Measurements from ENCODE around the gene SLC49A4. TPM values are rescaled to one million over a fixed set of nuclear protein-coding genes. Genes with fewer than 3 reads are reported as not detected.
A peak's percentile ranks its signal among the peaks of the same experiment; 100 is the strongest.

SLC49A4 gene
- total and polyA plus RNA-seq, 4 experiments from 2014 or later: 1.9 to 7.6 (median 4.7) TPM

GRCh38 chr3:122786066-122786465 lies 8.8 kb upstream of the SLC49A4 start:
- H3K27ac ChIP-seq (ENCODE audit: low read depth, low read length): no peak overlapping the region
- no peaks in the 10 kb centered on the region for H3K36me3 ChIP-seq (ENCODE audit: insufficient read depth, low read length)
- peaks cover 32% of the 10 kb centered on the region for H3K4me1 ChIP-seq (ENCODE audit: insufficient read depth, low read length)
- Mint-ChIP-seq H3K4me3 (no peak overlapping the region), H3K36me3 (peaks cover 6 to 14% of the 10 kb centered on the region in 2 donors), H3K27me3 (no peaks in the 10 kb centered on the region), H3K4me1 (peaks cover 19 to 29% (median 25%) of the 10 kb centered on the region in 4 donors), H3K9me3 (no peaks in the 10 kb centered on the region), H3K27ac (no peak overlapping the region)
- no peaks in the 10 kb centered on the region for H3K9me3 ChIP-seq (ENCODE audit: control insufficient read depth in 1 of 2, low read length in 2 of 2)
- POLR2A ChIA-PET (ENCODE audit: partially characterized antibody): no interaction called here
- no peak for DNase-seq
- CTCF ChIA-PET (ENCODE audit: partially characterized antibody): interaction anchor here (1.0 kb wide), 1 partner anchor 12 kb away, joined by 4 read pairs; no protein-coding TSS in a partner anchor
- no peak overlapping the region for H3K4me3 ChIP-seq (ENCODE audit: low read length in 2 of 2)
- intact Hi-C loops (cut with micrococcal nuclease): no loop called here
- H3K27me3 ChIP-seq (ENCODE audit: insufficient read depth, low read length): no peaks in the 10 kb centered on the region

DNA sequence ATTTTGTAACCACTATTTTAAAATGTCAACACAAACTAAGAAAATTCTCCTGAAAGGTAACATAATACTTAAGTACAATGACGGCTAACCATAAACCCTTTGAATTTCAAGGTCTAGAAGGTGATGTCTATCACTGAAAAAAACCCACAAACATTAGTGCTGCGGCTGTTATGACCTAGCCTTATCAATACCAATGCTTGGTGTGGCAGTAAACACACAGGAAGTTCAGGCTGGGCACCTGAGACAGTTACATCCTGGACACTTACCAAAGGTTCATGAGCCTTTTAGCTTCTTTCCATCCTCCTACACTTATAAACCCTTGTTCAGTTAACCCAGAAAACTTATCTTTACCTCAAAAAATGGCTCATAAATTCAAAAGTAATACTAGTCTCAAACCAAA lies 7.0 kb upstream of the SLC49A4 start:
- peak overlapping the region in 1 of 8 donors; percentile 23 for H3K4me3 Mint-ChIP-seq
- H3K27me3 ChIP-seq (ENCODE audit: insufficient read depth, low read length): no peaks in the 10 kb centered on the region
- intact Hi-C loops (cut with micrococcal nuclease): no loop called here

GRCh38 chr3:122789585-122790273 lies 5.1 kb upstream of the SLC49A4 start:
- Mint-ChIP-seq H3K36me3 (peaks cover 9% of the 10 kb centered on the region in 2 donors), H3K4me3 (peak overlapping the region in 3 of 8 donors; percentile 7 to 9 (median 8)), H3K4me1 (peaks cover 19 to 31% (median 30%) of the 10 kb centered on the region in 4 donors), H3K27me3 (no peaks in the 10 kb centered on the region), H3K9me3 (no peaks in the 10 kb centered on the region), H3K27ac (peak overlapping the region in 1 of 7 donors; percentile 69)
- ChIA-PET POLR2A (ENCODE audit: partially characterized antibody) (interaction anchor here (0.6 to 1.0 kb wide), 2 partner anchors 374 to 1045 kb away, joined by 3 read pairs; partner anchors contain the start of gene WDR5B), CTCF (ENCODE audit: partially characterized antibody) (no interaction called here)
- intact Hi-C loops (cut with micrococcal nuclease): loop anchor here (5.0 to 10.0 kb wide), 3 partner anchors 372 to 1245 kb away; partner anchors contain the start of genes EAF2, IQCB1, POLQ and WDR5B
- no peak overlapping the region for H3K27ac ChIP-seq (ENCODE audit: low read depth, low read length)
- no peaks in the 10 kb centered on the region for H3K9me3 ChIP-seq (ENCODE audit: control insufficient read depth in 1 of 2, low read length in 2 of 2)
- no peaks in the 10 kb centered on the region for H3K36me3 ChIP-seq (ENCODE audit: insufficient read depth, low read length)
- DNase-seq: no peak
- no peak overlapping the region for H3K4me3 ChIP-seq (ENCODE audit: low read length in 2 of 2)
- H3K27me3 ChIP-seq (ENCODE audit: insufficient read depth, low read length): no peaks in the 10 kb centered on the region
- peaks cover 53% of the 10 kb centered on the region for H3K4me1 ChIP-seq (ENCODE audit: insufficient read depth, low read length)

More for the DNA sequence above, 7.0 kb upstream of the SLC49A4 start:
- Histone ChIP-seq H3K9me3 (ENCODE audit: control insufficient read depth in 1 of 2, low read length in 2 of 2) (no peaks in the 10 kb centered on the region), H3K27ac (ENCODE audit: low read depth, low read length) (no peak overlapping the region), H3K4me3 (ENCODE audit: low read length in 2 of 2) (no peak overlapping the region), H3K4me1 (ENCODE audit: insufficient read depth, low read length) (peaks cover 47% of the 10 kb centered on the region), H3K36me3 (ENCODE audit: insufficient read depth, low read length) (no peaks in the 10 kb centered on the region)
- Mint-ChIP-seq H3K27me3 (no peaks in the 10 kb centered on the region), H3K36me3 (peaks cover 7 to 9% of the 10 kb centered on the region in 2 donors), H3K9me3 (no peaks in the 10 kb centered on the region), H3K27ac (peak overlapping the region in 2 of 7 donors; percentile 20 to 58), H3K4me1 (peaks cover 19 to 29% (median 25%) of the 10 kb centered on the region in 4 donors)
- DNase-seq: peak in 1 of 5 donors; percentile 5
- POLR2A ChIA-PET (ENCODE audit: partially characterized antibody): no interaction called here
- CTCF ChIA-PET (ENCODE audit: partially characterized antibody): no interaction called here

DNA sequence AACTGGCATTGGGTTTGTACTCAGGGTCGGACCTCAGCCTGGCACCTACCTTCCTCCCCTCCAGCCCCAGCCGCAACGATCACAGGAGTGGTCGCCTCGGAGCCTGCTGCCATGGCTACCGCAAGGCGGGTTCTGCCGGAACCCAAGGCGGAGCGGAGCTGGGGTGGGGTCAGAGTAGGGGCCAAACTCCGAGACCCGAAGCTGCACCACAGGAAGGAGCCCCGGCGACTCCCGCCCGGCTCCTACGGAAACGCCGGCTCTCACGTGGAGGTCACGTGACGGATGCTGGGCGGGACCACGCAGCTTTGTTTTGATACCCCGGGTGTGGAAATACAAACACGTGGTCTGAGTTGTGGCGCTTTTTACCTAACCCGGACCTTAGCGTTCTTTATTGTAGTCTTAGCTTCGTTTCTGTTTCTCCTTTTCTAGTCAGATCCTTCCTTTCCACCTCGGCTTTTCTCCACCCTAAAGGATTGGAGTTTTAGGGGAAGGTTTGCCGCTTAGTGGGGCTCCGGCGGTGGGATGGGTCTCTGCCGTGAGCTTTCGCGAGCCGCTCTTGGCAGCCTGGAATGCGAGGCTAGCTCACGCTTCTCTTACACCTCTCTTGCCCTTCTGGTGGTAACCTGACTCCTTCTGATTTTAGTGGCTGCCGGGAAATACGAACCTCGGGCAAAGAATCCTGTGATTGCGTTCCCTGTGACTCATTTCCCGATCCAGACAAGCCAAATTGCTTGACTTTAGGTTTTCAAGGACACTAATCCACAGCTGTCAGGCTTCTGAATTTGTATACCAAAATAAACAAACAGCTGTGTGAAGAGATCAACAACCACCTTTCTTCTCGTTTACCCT lies 1.1 kb upstream of the SLC49A4 start, which contains the start of gene HSPBAP1:
TSS of gene HSPBAP1 (minus strand) at position 264 of the 849 bp plus-strand sequence. CDS start at position 113, 151 bp downstream.
- Mint-ChIP-seq H3K27me3 (no peaks in the 10 kb centered on the region), H3K27ac (peak within 1 kb of the TSS in 5 of 7 donors; percentile 95 to 98 (median 97)), H3K9me3 (no peaks in the 10 kb centered on the region), H3K4me1 (peaks cover 25 to 32% (median 29%) of the 10 kb centered on the region in 4 donors), H3K36me3 (peaks cover 0 to 6% of the 10 kb centered on the region in 2 donors), H3K4me3 (peak within 1 kb of the TSS in 6 of 8 donors; percentile 91 to 97 (median 94))
- no peaks in the 10 kb centered on the region for H3K27me3 ChIP-seq (ENCODE audit: insufficient read depth, low read length)
- H3K4me1 ChIP-seq (ENCODE audit: insufficient read depth, low read length): peaks cover 54% of the 10 kb centered on the region
- intact Hi-C loops (cut with micrococcal nuclease): loop anchor here (1.0 to 10.0 kb wide), 7 partner anchors 229 to 1249 kb away; partner anchors contain the start of genes DTX3L, EAF2, GOLGB1 and IQCB1
- DNase-seq: peak; percentile 85 to 91 (median 87)
- H3K4me3 ChIP-seq (ENCODE audit: low read length in 2 of 2): peak within 1 kb of the TSS; percentile 78 to 83
- peak within 1 kb of the TSS; percentile 74 for H3K27ac ChIP-seq (ENCODE audit: low read depth, low read length)
- H3K9me3 ChIP-seq (ENCODE audit: control insufficient read depth in 1 of 2, low read length in 2 of 2): no peaks in the 10 kb centered on the region
- POLR2A ChIA-PET (ENCODE audit: partially characterized antibody): interaction anchor here (0.8 to 1.8 kb wide), 18 partner anchors 10 to 1362 kb away, joined by 3 to 12 read pairs (median 5); partner anchors contain the start of genes DTX3L, FAM162A, GOLGB1 and KPNA1
- CTCF ChIA-PET (ENCODE audit: partially characterized antibody): interaction anchor here (0.8 to 1.6 kb wide), 4 partner anchors 37 to 410 kb away, joined by 3 to 8 read pairs (median 5); partner anchors contain the start of gene FAM162A
- no peaks in the 10 kb centered on the region for H3K36me3 ChIP-seq (ENCODE audit: insufficient read depth, low read length)

- peak overlapping the region; percentile 74 for H3K27ac ChIP-seq (ENCODE audit: low read depth, low read length)
- no peaks in the 10 kb centered on the region for H3K9me3 Mint-ChIP-seq
- H3K27me3 Mint-ChIP-seq: no peaks in the 10 kb centered on the region
- peak overlapping the region in 5 of 7 donors; percentile 95 to 98 (median 97) for H3K27ac Mint-ChIP-seq
- intact Hi-C loops (cut with micrococcal nuclease): loop anchor here (5.0 to 10.0 kb wide), 3 partner anchors 377 to 1250 kb away; partner anchors contain the start of genes EAF2, IQCB1, POLQ and WDR5B
- no peak for DNase-seq
- H3K27me3 ChIP-seq (ENCODE audit: insufficient read depth, low read length): no peaks in the 10 kb centered on the region
- H3K4me3 Mint-ChIP-seq: peak overlapping the region in 6 of 8 donors; percentile 91 to 97 (median 94)
- no peaks in the 10 kb centered on the region for H3K36me3 ChIP-seq (ENCODE audit: insufficient read depth, low read length)
- H3K36me3 Mint-ChIP-seq: peaks cover 0 to 6% of the 10 kb centered on the region in 2 donors
- peaks cover 22 to 29% (median 26%) of the 10 kb centered on the region in 4 donors for H3K4me1 Mint-ChIP-seq
- CTCF ChIA-PET (ENCODE audit: partially characterized antibody): interaction anchor here (1.2 to 1.6 kb wide), 3 partner anchors 38 to 148 kb away, joined by 3 to 8 read pairs (median 4); no protein-coding TSS in a partner anchor
- no peaks in the 10 kb centered on the region for H3K9me3 ChIP-seq (ENCODE audit: control insufficient read depth in 1 of 2, low read length in 2 of 2)
- POLR2A ChIA-PET (ENCODE audit: partially characterized antibody): interaction anchor here (1.2 to 1.8 kb wide), 10 partner anchors 10 to 1045 kb away, joined by 3 to 10 read pairs (median 6); partner anchors contain the start of genes DTX3L, FAM162A, GOLGB1 and KPNA1
- peaks cover 51% of the 10 kb centered on the region for H3K4me1 ChIP-seq (ENCODE audit: insufficient read depth, low read length)
- H3K4me3 ChIP-seq (ENCODE audit: low read length in 2 of 2): peak overlapping the region; percentile 78 to 83
Observed at GRCh38 chr3:122794483-122794778, 438 bp upstream of the SLC49A4 start.

DNA sequence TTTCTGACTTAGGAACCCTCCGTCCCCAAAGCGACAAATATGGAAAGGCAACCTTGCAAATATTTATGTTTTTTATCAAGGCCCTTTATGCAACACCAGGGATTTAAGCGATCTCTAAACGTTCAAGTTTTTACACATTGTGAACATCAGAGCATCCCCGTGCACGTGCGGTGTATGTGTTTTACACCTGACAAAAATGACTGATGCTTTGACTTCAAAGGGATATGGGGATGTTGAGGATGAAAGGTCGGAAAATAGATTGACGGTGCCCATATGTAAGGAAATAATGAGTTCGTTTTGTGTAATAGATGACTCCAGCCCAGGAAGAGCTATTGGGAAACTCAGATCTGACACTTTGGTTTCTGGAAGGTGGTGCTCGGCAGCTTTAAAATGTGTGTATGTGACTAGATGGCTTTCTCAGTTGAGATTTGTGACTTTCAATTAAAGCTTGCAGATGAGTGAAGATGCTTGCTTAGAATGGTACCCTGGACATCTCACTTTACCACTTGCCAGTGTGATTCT lies 866 bp downstream of the SLC49A4 start:
- Histone ChIP-seq H3K27ac (ENCODE audit: low read depth, low read length) (peak overlapping the region; percentile 74), H3K9me3 (ENCODE audit: control insufficient read depth in 1 of 2, low read length in 2 of 2) (no peaks in the 10 kb centered on the region), H3K36me3 (ENCODE audit: insufficient read depth, low read length) (no peaks in the 10 kb centered on the region), H3K27me3 (ENCODE audit: insufficient read depth, low read length) (no peaks in the 10 kb centered on the region), H3K4me1 (ENCODE audit: insufficient read depth, low read length) (peaks cover 48% of the 10 kb centered on the region), H3K4me3 (ENCODE audit: low read length in 2 of 2) (peak overlapping the region; percentile 8 to 78)
- peaks cover 0 to 6% of the 10 kb centered on the region in 2 donors for H3K36me3 Mint-ChIP-seq
- no peaks in the 10 kb centered on the region for H3K9me3 Mint-ChIP-seq
- H3K27me3 Mint-ChIP-seq: no peaks in the 10 kb centered on the region
- H3K4me3 Mint-ChIP-seq: peak overlapping the region; percentile 72 to 83 (median 81)
- POLR2A ChIA-PET (ENCODE audit: partially characterized antibody): no interaction called here
- intact Hi-C loops (cut with micrococcal nuclease): loop anchor here (1.0 to 10.0 kb wide), 3 partner anchors 411 to 1251 kb away; partner anchors contain the start of genes EAF2, FAM162A, IQCB1 and POLQ
- H3K27ac Mint-ChIP-seq: peak overlapping the region; percentile 8 to 67 (median 48)
- CTCF ChIA-PET (ENCODE audit: partially characterized antibody): interaction anchor here (1.6 kb wide), 1 partner anchor 10 kb away, joined by 3 read pairs; no protein-coding TSS in a partner anchor
- H3K4me1 Mint-ChIP-seq: peaks cover 22 to 29% (median 24%) of the 10 kb centered on the region in 4 donors
- peak in 1 of 5 donors; percentile 5 for DNase-seq

All from CD4-positive, alpha-beta memory T cell (primary cell).